Liver (tissue), 9 donors: Measurements from ENCODE around the gene DMD. TPM values are rescaled to one million over a fixed set of nuclear protein-coding genes. Genes with fewer than 3 reads are reported as not detected.

Experiments used
- DNase-seq: peaks from one replicate; pipeline ENCODE4 v3.0.0-alpha.2; 2017; ENCODE audit warnings: low spot score
- H3K27ac ChIP-seq, 2 donors: one replicate each; pipeline ENCODE4 v1.7.0; 2013; ENCODE audit warnings: inconsistent platforms in 2 of 2, low read length in 2 of 2, control low read depth in 1 of 2, low read depth in 1 of 2, mild to moderate bottlenecking in 1 of 2
- H3K27me3 ChIP-seq, 4 donors: one replicate each; pipeline versions ENCODE4 v1.6.1 to v1.7.0; 2013; ENCODE audit warnings: low read length in 3 of 4, inconsistent platforms in 1 of 4, mild to moderate bottlenecking in 1 of 4, moderate library complexity in 1 of 4; ENCODE audit not compliant: control insufficient read depth in 4 of 4, insufficient read depth in 4 of 4
- H3K36me3 ChIP-seq, 4 donors: one replicate each; pipeline versions ENCODE4 v1.6.1 to v1.7.0; 2013; ENCODE audit warnings: low read length in 3 of 4, mild to moderate bottlenecking in 3 of 4, low read depth in 1 of 4, moderate library complexity in 1 of 4; ENCODE audit not compliant: control insufficient read depth in 4 of 4, insufficient read depth in 3 of 4
- H3K4me1 ChIP-seq, 4 donors: one replicate each; pipeline versions ENCODE4 v1.6.1 to v1.7.0; 2013; ENCODE audit warnings: low read length in 3 of 4, mild to moderate bottlenecking in 3 of 4, moderate library complexity in 1 of 4; ENCODE audit not compliant: control insufficient read depth in 4 of 4, insufficient read depth in 4 of 4
- H3K4me3 ChIP-seq, 3 donors: one replicate each; pipeline versions ENCODE4 v1.6.1 to v1.7.0; 2013; ENCODE audit warnings: low read length in 3 of 3, control low read depth in 1 of 3, low read depth in 1 of 3, mild to moderate bottlenecking in 1 of 3
- H3K9ac ChIP-seq, 2 donors: one replicate each; pipeline ENCODE4 v1.7.0; 2013; ENCODE audit warnings: low read length in 2 of 2, mild to moderate bottlenecking in 2 of 2, moderate library complexity in 2 of 2, control low read depth in 1 of 2, low read depth in 1 of 2
- H3K9me3 ChIP-seq, 4 donors: one replicate each; pipeline versions ENCODE4 v1.6.1 to v1.7.0; 2013; ENCODE audit warnings: low read length in 3 of 4; ENCODE audit not compliant: control insufficient read depth in 4 of 4
- EGR1 ChIP-seq, 2 donors: IDR thresholded peaks; 2 replicates each; pipeline ENCODE4 v1.6.1; 2016 to 2018; ENCODE audit warnings: antibody characterized with exemption in 2 of 2, low read depth in 2 of 2
- FOXA1 ChIP-seq: IDR thresholded peaks from 2 replicates; pipeline ENCODE4 v1.6.1; 2016; ENCODE audit warnings: antibody characterized with exemption
- FOXA2 ChIP-seq: IDR thresholded peaks from 2 replicates; pipeline ENCODE4 v1.6.1; 2016; ENCODE audit warnings: antibody characterized with exemption
- GABPA ChIP-seq, 2 donors: IDR thresholded peaks in 1 of 2; conservative IDR thresholded peaks in 1 of 2; 2 replicates each; pipeline ENCODE4 v1.6.1; 2016; ENCODE audit warnings: antibody characterized with exemption in 2 of 2, mild to moderate bottlenecking in 1 of 2, moderate library complexity in 1 of 2
- HNF4A ChIP-seq, 2 donors: conservative IDR thresholded peaks; 2 replicates each; pipeline ENCODE4 v1.6.1; 2016; ENCODE audit warnings: antibody characterized with exemption in 2 of 2, mild to moderate bottlenecking in 2 of 2
- HNF4G ChIP-seq: IDR thresholded peaks from 2 replicates; pipeline ENCODE4 v1.6.1; 2016; ENCODE audit warnings: antibody characterized with exemption
- JUND ChIP-seq, 2 donors: IDR thresholded peaks; 2 replicates each; pipeline ENCODE4 v1.6.1; 2016; ENCODE audit warnings: antibody characterized with exemption in 2 of 2
- NR2F2 ChIP-seq: IDR thresholded peaks from 2 replicates; pipeline ENCODE4 v1.6.1; 2016; ENCODE audit warnings: antibody characterized with exemption
- RAD21 ChIP-seq, 2 donors: IDR thresholded peaks; 2 replicates each; pipeline ENCODE4 v1.6.1; 2016; ENCODE audit warnings: antibody characterized with exemption in 2 of 2, mild to moderate bottlenecking in 2 of 2
- RXRA ChIP-seq, 2 donors: IDR thresholded peaks; 2 replicates each; pipeline ENCODE4 v1.6.1; 2017 to 2018; ENCODE audit warnings: antibody characterized with exemption in 2 of 2, mild to moderate bottlenecking in 1 of 2
- SP1 ChIP-seq: IDR thresholded peaks from 2 replicates; pipeline ENCODE4 v1.6.1; 2018; ENCODE audit warnings: antibody characterized with exemption, mild to moderate bottlenecking
- TAF1 ChIP-seq: conservative IDR thresholded peaks from 2 replicates; pipeline ENCODE4 v1.6.1; 2016; ENCODE audit warnings: antibody characterized with exemption, mild to moderate bottlenecking
- YY1 ChIP-seq: IDR thresholded peaks from 2 replicates; pipeline ENCODE4 v1.6.1; 2016; ENCODE audit warnings: antibody characterized with exemption, mild to moderate bottlenecking
- WGBS: extraction: QIAGEN DNeasy Blood & Tissue Kit; methylation state at CpG from one replicate; pipeline ENCODE4 v1.1.7; 2013; 5-methylcytosine and 5-hydroxymethylcytosine counted together
- polyA plus RNA-seq, 2 donors: library from polyadenylated mRNA; stranded (reverse) in 1 of 2; unstranded in 1 of 2; fragments of 200-250 nt in 1 of 2; fragments of >200 nt in 1 of 2; fragmentation: Nextera tagmentation in 1 of 2; extraction: Ambion mirVana in 1 of 2; gene quantifications; one replicate each; pipeline versions ENCODE4 v1.2.1 to v1.2.3, GENCODE V29; 2013 to 2015
- total RNA-seq, 2 donors: library from RNA; depleted of rRNA; stranded (reverse); fragments of >200 nt; gene quantifications; one replicate each; pipeline ENCODE4 v1.2.3, GENCODE V29; 2014
- TF ChIP-seq, protein P1 (sequence below): IDR thresholded peaks from 2 replicates; pipeline ENCODE4 v1.6.1; 2016; ENCODE audit warnings: antibody characterized with exemption
- TF ChIP-seq, protein P2 (sequence below): IDR thresholded peaks from 2 replicates; pipeline ENCODE4 v1.6.1; 2016; ENCODE audit warnings: antibody characterized with exemption
- TF ChIP-seq, protein P3 (sequence below): IDR thresholded peaks from 2 replicates; pipeline ENCODE4 v1.6.1; 2016; ENCODE audit warnings: antibody characterized with exemption, mild to moderate bottlenecking
- TF ChIP-seq, protein P4 (sequence below): IDR thresholded peaks from 2 replicates; pipeline ENCODE4 v1.6.1; 2016; ENCODE audit warnings: antibody characterized with exemption
- TF ChIP-seq, protein P5 (sequence below): fragments of 150-350 bp; IDR thresholded peaks from 2 replicates; pipeline ENCODE4 v1.5.1; 2017; ENCODE audit warnings: improper control_type of control experiment, low read depth, low read length; ENCODE audit not compliant: missing input control
- donor health status: healthy.
- donor health status: healthy.
- donor health status: healthy.
- donor health status: healthy.
- donor health status: healthy.

The DMD gene
- total and polyA plus RNA-seq, 4 donors, result 14.6 to 61.9 (median 23.9) TPM

DNA sequence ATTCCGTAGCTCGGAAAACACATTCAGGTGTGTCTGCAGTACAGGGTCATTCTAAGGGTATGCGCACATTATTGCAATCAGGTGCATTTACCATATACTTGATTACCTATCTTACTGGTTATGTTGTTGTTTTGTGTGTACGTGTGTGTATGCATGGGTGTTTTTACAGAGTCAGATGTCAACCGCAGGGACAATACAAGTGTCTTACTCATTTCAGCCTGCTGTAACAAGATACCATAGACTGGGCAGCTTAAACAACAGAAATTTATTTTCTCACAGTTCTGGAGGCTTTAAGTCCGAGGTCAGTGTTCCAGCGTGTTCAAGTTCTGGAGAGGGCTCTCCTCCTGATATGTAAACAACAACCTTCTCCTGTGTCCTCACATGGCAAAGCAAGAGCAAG lies 316.7 kb downstream of the DMD start:
- H3K27ac ChIP-seq, result no peak overlapping the region
- TF ChIP-seq RAD21 (IDR thresholded peaks at IDR 0.05) (no peak), TAF1 (no peak)
- H3K27me3 ChIP-seq, result no peaks in the 10 kb centered on the region
- H3K4me3 ChIP-seq, result no peak overlapping the region
- DNase-seq, result no peak
- H3K4me1 ChIP-seq, result no peaks in the 10 kb centered on the region
- WGBS, result 85% methylated on average over 7 of the region's 7 CpGs
- no peak overlapping the region for H3K9ac ChIP-seq
- H3K36me3 ChIP-seq, result no peaks in the 10 kb centered on the region
- H3K9me3 ChIP-seq, result no peaks in the 10 kb centered on the region

DNA sequence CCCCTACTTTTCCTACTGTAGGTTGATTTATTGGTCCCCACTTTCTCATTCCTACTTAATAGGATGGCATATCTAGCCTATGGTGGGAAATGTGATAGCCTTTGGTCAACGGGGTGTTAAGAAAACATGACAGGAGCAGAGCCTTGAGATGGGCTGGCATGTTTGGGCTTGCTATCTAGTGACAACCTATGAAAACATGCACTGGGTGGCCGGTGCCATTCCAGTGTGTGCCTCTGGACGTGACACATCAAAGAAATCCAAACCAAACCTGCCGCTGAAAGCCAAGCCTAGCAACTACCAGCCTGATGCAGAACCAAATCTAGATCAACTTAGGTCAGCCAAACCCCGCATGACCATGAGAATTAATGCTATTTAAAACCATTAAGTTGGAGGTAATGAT lies 317.6 kb downstream of the DMD start:
- TF ChIP-seq, protein P1, sequence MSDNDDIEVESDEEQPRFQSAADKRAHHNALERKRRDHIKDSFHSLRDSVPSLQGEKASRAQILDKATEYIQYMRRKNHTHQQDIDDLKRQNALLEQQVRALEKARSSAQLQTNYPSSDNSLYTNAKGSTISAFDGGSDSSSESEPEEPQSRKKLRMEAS, result no peak
- TF ChIP-seq, protein P2, sequence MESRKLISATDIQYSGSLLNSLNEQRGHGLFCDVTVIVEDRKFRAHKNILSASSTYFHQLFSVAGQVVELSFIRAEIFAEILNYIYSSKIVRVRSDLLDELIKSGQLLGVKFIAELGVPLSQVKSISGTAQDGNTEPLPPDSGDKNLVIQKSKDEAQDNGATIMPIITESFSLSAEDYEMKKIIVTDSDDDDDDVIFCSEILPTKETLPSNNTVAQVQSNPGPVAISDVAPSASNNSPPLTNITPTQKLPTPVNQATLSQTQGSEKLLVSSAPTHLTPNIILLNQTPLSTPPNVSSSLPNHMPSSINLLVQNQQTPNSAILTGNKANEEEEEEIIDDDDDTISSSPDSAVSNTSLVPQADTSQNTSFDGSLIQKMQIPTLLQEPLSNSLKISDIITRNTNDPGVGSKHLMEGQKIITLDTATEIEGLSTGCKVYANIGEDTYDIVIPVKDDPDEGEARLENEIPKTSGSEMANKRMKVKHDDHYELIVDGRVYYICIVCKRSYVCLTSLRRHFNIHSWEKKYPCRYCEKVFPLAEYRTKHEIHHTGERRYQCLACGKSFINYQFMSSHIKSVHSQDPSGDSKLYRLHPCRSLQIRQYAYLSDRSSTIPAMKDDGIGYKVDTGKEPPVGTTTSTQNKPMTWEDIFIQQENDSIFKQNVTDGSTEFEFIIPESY, result no peak
- TF ChIP-seq FOXA2 (no peak), RXRA (IDR thresholded peaks at IDR 0.05) (no peak), JUND (IDR thresholded peaks at IDR 0.05) (no peak), HNF4A (conservative IDR thresholded peaks at IDR 0.05) (no peak), NR2F2 (no peak), RAD21 (IDR thresholded peaks at IDR 0.05) (no peak), FOXA1 (no peak), TAF1 (no peak), HNF4G (no peak), SP1 (no peak), GABPA (IDR thresholded peaks at IDR 0.05 in 1 of 2, conservative IDR thresholded peaks at IDR 0.05 in 1 of 2) (no peak), YY1 (no peak), EGR1 (IDR thresholded peaks at IDR 0.05; ENCODE audit: low read depth in 2 of 2) (no peak)
- TF ChIP-seq, protein P3, sequence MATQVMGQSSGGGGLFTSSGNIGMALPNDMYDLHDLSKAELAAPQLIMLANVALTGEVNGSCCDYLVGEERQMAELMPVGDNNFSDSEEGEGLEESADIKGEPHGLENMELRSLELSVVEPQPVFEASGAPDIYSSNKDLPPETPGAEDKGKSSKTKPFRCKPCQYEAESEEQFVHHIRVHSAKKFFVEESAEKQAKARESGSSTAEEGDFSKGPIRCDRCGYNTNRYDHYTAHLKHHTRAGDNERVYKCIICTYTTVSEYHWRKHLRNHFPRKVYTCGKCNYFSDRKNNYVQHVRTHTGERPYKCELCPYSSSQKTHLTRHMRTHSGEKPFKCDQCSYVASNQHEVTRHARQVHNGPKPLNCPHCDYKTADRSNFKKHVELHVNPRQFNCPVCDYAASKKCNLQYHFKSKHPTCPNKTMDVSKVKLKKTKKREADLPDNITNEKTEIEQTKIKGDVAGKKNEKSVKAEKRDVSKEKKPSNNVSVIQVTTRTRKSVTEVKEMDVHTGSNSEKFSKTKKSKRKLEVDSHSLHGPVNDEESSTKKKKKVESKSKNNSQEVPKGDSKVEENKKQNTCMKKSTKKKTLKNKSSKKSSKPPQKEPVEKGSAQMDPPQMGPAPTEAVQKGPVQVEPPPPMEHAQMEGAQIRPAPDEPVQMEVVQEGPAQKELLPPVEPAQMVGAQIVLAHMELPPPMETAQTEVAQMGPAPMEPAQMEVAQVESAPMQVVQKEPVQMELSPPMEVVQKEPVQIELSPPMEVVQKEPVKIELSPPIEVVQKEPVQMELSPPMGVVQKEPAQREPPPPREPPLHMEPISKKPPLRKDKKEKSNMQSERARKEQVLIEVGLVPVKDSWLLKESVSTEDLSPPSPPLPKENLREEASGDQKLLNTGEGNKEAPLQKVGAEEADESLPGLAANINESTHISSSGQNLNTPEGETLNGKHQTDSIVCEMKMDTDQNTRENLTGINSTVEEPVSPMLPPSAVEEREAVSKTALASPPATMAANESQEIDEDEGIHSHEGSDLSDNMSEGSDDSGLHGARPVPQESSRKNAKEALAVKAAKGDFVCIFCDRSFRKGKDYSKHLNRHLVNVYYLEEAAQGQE, result no peak
- TF ChIP-seq, protein P4, sequence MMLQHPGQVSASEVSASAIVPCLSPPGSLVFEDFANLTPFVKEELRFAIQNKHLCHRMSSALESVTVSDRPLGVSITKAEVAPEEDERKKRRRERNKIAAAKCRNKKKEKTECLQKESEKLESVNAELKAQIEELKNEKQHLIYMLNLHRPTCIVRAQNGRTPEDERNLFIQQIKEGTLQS, result no peak
- TF ChIP-seq, protein P5, sequence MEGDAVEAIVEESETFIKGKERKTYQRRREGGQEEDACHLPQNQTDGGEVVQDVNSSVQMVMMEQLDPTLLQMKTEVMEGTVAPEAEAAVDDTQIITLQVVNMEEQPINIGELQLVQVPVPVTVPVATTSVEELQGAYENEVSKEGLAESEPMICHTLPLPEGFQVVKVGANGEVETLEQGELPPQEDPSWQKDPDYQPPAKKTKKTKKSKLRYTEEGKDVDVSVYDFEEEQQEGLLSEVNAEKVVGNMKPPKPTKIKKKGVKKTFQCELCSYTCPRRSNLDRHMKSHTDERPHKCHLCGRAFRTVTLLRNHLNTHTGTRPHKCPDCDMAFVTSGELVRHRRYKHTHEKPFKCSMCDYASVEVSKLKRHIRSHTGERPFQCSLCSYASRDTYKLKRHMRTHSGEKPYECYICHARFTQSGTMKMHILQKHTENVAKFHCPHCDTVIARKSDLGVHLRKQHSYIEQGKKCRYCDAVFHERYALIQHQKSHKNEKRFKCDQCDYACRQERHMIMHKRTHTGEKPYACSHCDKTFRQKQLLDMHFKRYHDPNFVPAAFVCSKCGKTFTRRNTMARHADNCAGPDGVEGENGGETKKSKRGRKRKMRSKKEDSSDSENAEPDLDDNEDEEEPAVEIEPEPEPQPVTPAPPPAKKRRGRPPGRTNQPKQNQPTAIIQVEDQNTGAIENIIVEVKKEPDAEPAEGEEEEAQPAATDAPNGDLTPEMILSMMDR, result no peak
- no peaks in the 10 kb centered on the region for H3K27me3 ChIP-seq
- no peak for DNase-seq
- no peaks in the 10 kb centered on the region for H3K9me3 ChIP-seq
- H3K36me3 ChIP-seq, result no peaks in the 10 kb centered on the region
- H3K9ac ChIP-seq, result no peak overlapping the region
- 59% methylated on average over 5 of the region's 5 CpGs for WGBS
- H3K4me3 ChIP-seq, result no peak overlapping the region
- no peak overlapping the region for H3K27ac ChIP-seq
- no peaks in the 10 kb centered on the region for H3K4me1 ChIP-seq
